Anterior cingulate cortex (tissue), 58 donors: ENCODE data around the gene PPARA.
"Not testable (repeated sequence)": the region's sequence is repeated elsewhere in the genome, so short reads cannot be mapped to it uniquely, and the experiment has no call there.

Source experiments
- DNase-seq, 58 donors: peaks; one replicate each; lab custom pipeline; 2025; lab: John Stamatoyannopoulos, UW

PPARA gene

GRCh38 chr22:46260038-46260437 is 109.7 kb downstream of the PPARA start:
- DNase-seq = no peak

GRCh38 chr22:46262449-46263215 is 112.3 kb downstream of the PPARA start:
- DNase-seq = peak in 9 of 58 donors; percentile 10 to 38 (median 17)

GRCh38 chr22:46263216-46263590 is 112.9 kb downstream of the PPARA start, which contains the start of gene PKDREJ:
Gene PKDREJ, minus strand, starts transcription at chr22:46263343. Its CDS starts 21 bp downstream, at chr22:46263322.
- DNase-seq = no peak

GRCh38 chr22:46264520-46264919 is 114.2 kb downstream of the PPARA start:
- DNase-seq = not testable (repeated sequence)

GRCh38 chr22:46265627-46266026 is 115.3 kb downstream of the PPARA start:
- DNase-seq = not testable (repeated sequence)

GRCh38 chr22:46267431-46268279 is 117.3 kb downstream of the PPARA start, which contains the start of gene TTC38:
Gene TTC38, plus strand, starts transcription at chr22:46268008. Its CDS starts 32 bp downstream, at chr22:46268040.
- DNase-seq = peak in 57 of 58 donors; percentile 25 to 89 (median 74)

GRCh38 chr22:46269564-46269963 is 119.2 kb downstream of the PPARA start:
- DNase-seq = no peak

- no peak for DNase-seq
These were observed 121.9 kb downstream of the PPARA start for GRCh38 chr22:46272196-46272595.

- DNase-seq = no peak
These were observed 122.6 kb downstream of the PPARA start for GRCh38 chr22:46272762-46273431.

GRCh38 chr22:46273432-46274148 is 123.3 kb downstream of the PPARA start:
- no peak for DNase-seq

- no peak for DNase-seq
These were observed 124.1 kb downstream of the PPARA start for GRCh38 chr22:46274381-46274780.

- DNase-seq = no peak
These were observed 125.3 kb downstream of the PPARA start for GRCh38 chr22:46275455-46276122.

GRCh38 chr22:46276563-46276962 is 126.2 kb downstream of the PPARA start:
- DNase-seq = no peak

GRCh38 chr22:46278656-46279645 is 128.6 kb downstream of the PPARA start:
- no peak for DNase-seq

- DNase-seq = no peak
These were observed 129.9 kb downstream of the PPARA start for GRCh38 chr22:46280063-46280817.

GRCh38 chr22:46280999-46281623 is 130.8 kb downstream of the PPARA start:
- peak in 37 of 58 donors; percentile 4 to 73 (median 34) for DNase-seq
